Liver (tissue), 3 donors: ENCODE results near the gene KIF26B.

Experiments used
- GABPA ChIP-seq, 2 donors: IDR thresholded peaks in 1 of 2; conservative IDR thresholded peaks in 1 of 2; 2 replicates each; pipeline ENCODE4 v1.6.1; 2016; ENCODE audit warnings: antibody characterized with exemption in 2 of 2, mild to moderate bottlenecking in 1 of 2, moderate library complexity in 1 of 2
- HNF4A ChIP-seq, 2 donors: conservative IDR thresholded peaks; 2 replicates each; pipeline ENCODE4 v1.6.1; 2016; ENCODE audit warnings: antibody characterized with exemption in 2 of 2, mild to moderate bottlenecking in 2 of 2
- TAF1 ChIP-seq: conservative IDR thresholded peaks from 2 replicates; pipeline ENCODE4 v1.6.1; 2016; ENCODE audit warnings: antibody characterized with exemption, mild to moderate bottlenecking
- TF ChIP-seq, protein P1 (sequence below): fragments of 150-350 bp; IDR thresholded peaks from 2 replicates; pipeline ENCODE4 v1.5.1; 2017; ENCODE audit warnings: improper control_type of control experiment, low read depth, low read length; ENCODE audit not compliant: missing input control
- donor health status: healthy.
- donor health status: healthy.

DNA sequence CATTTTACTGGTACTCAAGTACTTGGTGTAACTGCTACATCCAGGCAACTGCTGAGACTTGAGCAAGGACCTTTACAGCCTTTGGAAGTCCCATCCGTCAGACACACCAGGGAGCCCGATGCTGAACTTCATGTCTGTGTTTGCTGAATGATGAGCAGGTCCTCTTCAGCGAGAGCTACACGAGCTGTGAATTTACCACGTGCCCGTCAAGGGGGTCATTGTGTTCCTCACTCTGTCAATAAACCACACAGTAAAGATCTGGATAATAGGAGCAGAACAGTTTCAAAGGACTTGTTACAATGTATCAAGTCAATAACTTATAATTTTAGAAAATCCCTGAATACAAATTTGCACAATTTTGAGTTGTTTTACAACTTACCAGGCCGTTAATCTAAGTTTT is 427.2 kb downstream of the KIF26B start:
- TF ChIP-seq, protein P1, sequence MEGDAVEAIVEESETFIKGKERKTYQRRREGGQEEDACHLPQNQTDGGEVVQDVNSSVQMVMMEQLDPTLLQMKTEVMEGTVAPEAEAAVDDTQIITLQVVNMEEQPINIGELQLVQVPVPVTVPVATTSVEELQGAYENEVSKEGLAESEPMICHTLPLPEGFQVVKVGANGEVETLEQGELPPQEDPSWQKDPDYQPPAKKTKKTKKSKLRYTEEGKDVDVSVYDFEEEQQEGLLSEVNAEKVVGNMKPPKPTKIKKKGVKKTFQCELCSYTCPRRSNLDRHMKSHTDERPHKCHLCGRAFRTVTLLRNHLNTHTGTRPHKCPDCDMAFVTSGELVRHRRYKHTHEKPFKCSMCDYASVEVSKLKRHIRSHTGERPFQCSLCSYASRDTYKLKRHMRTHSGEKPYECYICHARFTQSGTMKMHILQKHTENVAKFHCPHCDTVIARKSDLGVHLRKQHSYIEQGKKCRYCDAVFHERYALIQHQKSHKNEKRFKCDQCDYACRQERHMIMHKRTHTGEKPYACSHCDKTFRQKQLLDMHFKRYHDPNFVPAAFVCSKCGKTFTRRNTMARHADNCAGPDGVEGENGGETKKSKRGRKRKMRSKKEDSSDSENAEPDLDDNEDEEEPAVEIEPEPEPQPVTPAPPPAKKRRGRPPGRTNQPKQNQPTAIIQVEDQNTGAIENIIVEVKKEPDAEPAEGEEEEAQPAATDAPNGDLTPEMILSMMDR: no peak
- TF ChIP-seq GABPA (IDR thresholded peaks at IDR 0.05 in 1 of 2, conservative IDR thresholded peaks at IDR 0.05 in 1 of 2) (no peak), HNF4A (conservative IDR thresholded peaks at IDR 0.05) (no peak), TAF1 (no peak)
